H9 (cell line): ENCODE data around the gene IL20RB. TPM values are rescaled to one million over a fixed set of nuclear protein-coding genes. Genes with fewer than 3 reads are reported as not detected.

ENCODE experiments used
- DNase-seq: peaks from one replicate; pipeline ENCODE4 v3.0.0-alpha.2; 2017
- H2AFZ ChIP-seq: one replicate; pipeline ENCODE4 v1.6.1; 2013; ENCODE audit warnings: mild to moderate bottlenecking, low read length, control low read depth, moderate library complexity
- H2AK5ac ChIP-seq: 2 replicates; pipeline ENCODE4 v1.6.1; 2013; ENCODE audit warnings: low read length, control low read depth, mixed read lengths; ENCODE audit not compliant: insufficient read length
- H2BK120ac ChIP-seq: one replicate; pipeline ENCODE4 v1.6.1; 2013; ENCODE audit warnings: low read depth, mild to moderate bottlenecking, low read length, control low read depth, inconsistent platforms; ENCODE audit not compliant: poor library complexity, severe bottlenecking
- H2BK12ac ChIP-seq: 2 replicates; pipeline ENCODE4 v1.6.1; 2013; ENCODE audit warnings: low read length, control low read depth, mixed read lengths, low read depth; ENCODE audit not compliant: insufficient read length
- H2BK15ac ChIP-seq: 2 replicates; pipeline ENCODE4 v1.6.1; 2013; ENCODE audit warnings: low read depth, low read length, control low read depth
- H2BK20ac ChIP-seq: one replicate; pipeline ENCODE4 v1.6.1; 2013; ENCODE audit warnings: low read depth, mild to moderate bottlenecking, low read length, control low read depth, inconsistent platforms; ENCODE audit not compliant: poor library complexity, severe bottlenecking
- H2BK5ac ChIP-seq: 2 replicates; pipeline ENCODE4 v1.6.1; 2013; ENCODE audit warnings: low read length, control low read depth, mixed read lengths; ENCODE audit not compliant: insufficient read length
- H3K14ac ChIP-seq: 2 replicates; pipeline ENCODE4 v1.6.1; 2013; ENCODE audit warnings: low read length, control low read depth; ENCODE audit not compliant: insufficient read depth
- H3K18ac ChIP-seq: 2 replicates; pipeline ENCODE4 v1.6.1; 2013; ENCODE audit warnings: low read depth, mild to moderate bottlenecking, mixed read lengths, low read length, control low read depth; ENCODE audit not compliant: insufficient read length
- H3K23ac ChIP-seq: 2 replicates; pipeline ENCODE4 v1.6.1; 2013; ENCODE audit warnings: low read length, control low read depth, mixed read lengths, low read depth; ENCODE audit not compliant: insufficient read length
- H3K23me2 ChIP-seq: 2 replicates; pipeline ENCODE4 v1.6.1; 2013; ENCODE audit warnings: low read depth, mild to moderate bottlenecking, mixed read lengths, low read length, control low read depth; ENCODE audit not compliant: insufficient read length, poor library complexity, severe bottlenecking
- H3K27ac ChIP-seq: 2 replicates; pipeline ENCODE4 v1.5.1; 2013; ENCODE audit warnings: low read length, control low read depth, mixed read lengths, low read depth; ENCODE audit not compliant: insufficient read length
- H3K27me3 ChIP-seq: 2 replicates; pipeline ENCODE4 v1.6.1; 2013; ENCODE audit warnings: low read length, control low read depth, inconsistent platforms; ENCODE audit not compliant: insufficient read depth
- H3K4ac ChIP-seq: 2 replicates; pipeline ENCODE4 v1.6.1; 2013; ENCODE audit warnings: low read depth, mild to moderate bottlenecking, control low read depth, inconsistent platforms, low read length, moderate library complexity
- H3K4me1 ChIP-seq: 2 replicates; pipeline ENCODE4 v1.6.1; 2013; ENCODE audit warnings: low read length, control low read depth, inconsistent platforms; ENCODE audit not compliant: insufficient read depth
- H3K4me2 ChIP-seq: 2 replicates; pipeline ENCODE4 v1.6.1; 2013; ENCODE audit warnings: low read length, control low read depth, mixed read lengths; ENCODE audit not compliant: insufficient read length, insufficient read depth
- H3K56ac ChIP-seq: 2 replicates; pipeline ENCODE4 v1.6.1; 2013; ENCODE audit warnings: low read depth, mild to moderate bottlenecking, mixed read lengths, low read length, control low read depth; ENCODE audit not compliant: insufficient read length
- H3K79me1 ChIP-seq: 2 replicates; pipeline ENCODE4 v1.6.1; 2013; ENCODE audit warnings: low read depth, mild to moderate bottlenecking, moderate library complexity, low read length, control low read depth, inconsistent platforms; ENCODE audit not compliant: insufficient read depth, poor library complexity, severe bottlenecking
- H3K79me2 ChIP-seq: 2 replicates; pipeline ENCODE4 v1.6.1; 2013; ENCODE audit warnings: low read length, control low read depth, inconsistent platforms; ENCODE audit not compliant: insufficient read depth
- H3K9ac ChIP-seq: 2 replicates; pipeline ENCODE4 v1.6.1; 2013; ENCODE audit warnings: low read length, control low read depth, mixed read lengths; ENCODE audit not compliant: insufficient read length; ENCODE audit errors: extremely low read depth
- H3K9me3 ChIP-seq: one replicate; pipeline ENCODE4 v1.6.1; 2013; ENCODE audit warnings: low read depth, low read length, inconsistent platforms; ENCODE audit not compliant: control insufficient read depth
- H3T11ph ChIP-seq: one replicate; pipeline ENCODE4 v1.6.1; 2013; ENCODE audit warnings: mild to moderate bottlenecking, low read length, control low read depth, inconsistent platforms
- H4K20me1 ChIP-seq: one replicate; pipeline ENCODE4 v1.6.1; 2013; ENCODE audit not compliant: control insufficient read depth, insufficient read length, insufficient read depth
- H4K5ac ChIP-seq: 2 replicates; pipeline ENCODE4 v1.6.1; 2013; ENCODE audit warnings: low read depth, mild to moderate bottlenecking, mixed read lengths, low read length, control low read depth; ENCODE audit not compliant: insufficient read length
- H4K8ac ChIP-seq: replicated peaks from 2 replicates; pipeline ENCODE4 v1.6.1; 2013; ENCODE audit warnings: low read length, control low read depth, mixed read lengths, low read depth; ENCODE audit not compliant: insufficient read length
- H4K91ac ChIP-seq: 2 replicates; pipeline ENCODE4 v1.6.1; 2013; ENCODE audit warnings: low read depth, mild to moderate bottlenecking, moderate library complexity, mixed read lengths, low read length, control low read depth; ENCODE audit not compliant: insufficient read length
- H3K27ac Mint-ChIP-seq, 3 experiments: 2 replicates in 2 of 3; 3 replicates in 1 of 3; pipeline ENCODE4 v1.8.0; 2020 to 2021; ENCODE audit warnings: mixed read lengths in 3 of 3, mild to moderate bottlenecking in 1 of 3, moderate library complexity in 1 of 3
- H3K27me3 Mint-ChIP-seq: 2 replicates; pipeline ENCODE4 v1.8.0; 2021; ENCODE audit warnings: low read depth, mild to moderate bottlenecking, moderate library complexity, mixed read lengths
- H3K36me3 Mint-ChIP-seq, 3 experiments: 2 replicates in 2 of 3; 3 replicates in 1 of 3; pipeline ENCODE4 v1.8.0; 2020 to 2021; ENCODE audit warnings: low read depth in 3 of 3, mixed read lengths in 3 of 3; ENCODE audit not compliant: insufficient read depth in 1 of 3
- H3K4me1 Mint-ChIP-seq, 2 experiments: 2 replicates each; pipeline ENCODE4 v1.8.0; 2020; ENCODE audit warnings: mixed read lengths in 2 of 2
- H3K4me3 Mint-ChIP-seq, 2 experiments: 2 replicates in 1 of 2; 3 replicates in 1 of 2; pipeline ENCODE4 v1.8.0; 2020 to 2021; ENCODE audit warnings: mild to moderate bottlenecking in 2 of 2, mixed read lengths in 2 of 2, moderate library complexity in 1 of 2
- H3K9me3 Mint-ChIP-seq, 2 experiments: 2 replicates in 1 of 2; 3 replicates in 1 of 2; pipeline ENCODE4 v1.8.0; 2020; ENCODE audit warnings: mild to moderate bottlenecking in 2 of 2, mixed read lengths in 2 of 2, moderate library complexity in 1 of 2
- CTCF ChIP-seq: fragments of 200-600 bp; sonication (generic); conservative IDR thresholded peaks from 3 replicates; pipeline ENCODE4 v1.8.0; 2021; ENCODE audit warnings: antibody characterized with exemption, mild to moderate bottlenecking
- WGBS: extraction: QIAGEN DNeasy Blood & Tissue Kit; methylation state at CpG from one replicate; pipeline ENCODE4 v1.1.7; 2013; ENCODE audit warnings: missing lambda C conversion rate, low lambda C conversion rate, mixed read lengths; ENCODE audit not compliant: insufficient read length; ENCODE audit errors: extremely low coverage; 5-methylcytosine and 5-hydroxymethylcytosine counted together
- total RNA-seq: library from RNA; stranded (reverse); gene quantifications from 2 replicates; pipeline ENCODE4 v1.2.1, GENCODE V29; 2021

The IL20RB gene
- total RNA-seq, 1 experiment from 2014 or later: 1.5 TPM

DNA sequence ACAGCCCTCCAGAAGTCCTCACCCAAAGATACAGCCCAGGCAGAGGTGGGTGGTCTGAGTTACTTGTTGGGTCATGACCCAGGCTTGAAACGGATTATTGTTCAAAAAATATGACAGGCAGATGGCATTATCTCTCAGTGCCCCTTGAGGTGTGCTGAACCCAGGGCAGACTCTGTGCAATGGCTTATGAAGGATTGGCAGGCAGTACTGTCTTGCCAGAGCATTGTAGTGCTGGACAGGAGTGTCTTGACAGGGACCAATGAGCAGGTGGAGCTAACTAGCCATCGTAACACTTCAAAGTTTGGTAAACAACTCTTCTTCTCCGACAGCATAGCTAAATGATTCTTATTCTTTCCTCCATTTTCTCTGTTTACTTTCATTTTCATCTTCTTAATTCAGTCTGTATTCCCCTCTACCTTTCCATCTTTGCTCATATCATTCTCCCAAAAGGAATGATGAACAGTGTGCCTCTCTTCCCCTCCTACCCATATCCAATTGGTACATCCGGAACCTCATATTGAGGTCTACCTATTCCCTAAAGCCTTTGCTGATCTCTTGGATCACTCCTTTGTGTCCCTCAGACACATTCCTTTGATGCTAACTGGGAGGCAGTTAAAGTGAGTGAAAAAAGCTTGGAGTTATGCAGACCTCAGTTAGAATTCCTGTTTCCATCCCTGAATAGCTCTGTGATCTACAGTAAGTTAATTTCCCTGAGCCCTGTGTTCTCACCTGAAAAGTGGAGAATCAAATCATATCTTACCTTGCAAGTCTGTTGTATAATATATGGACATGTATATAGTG lies 2.6 kb upstream of the IL20RB start:
- no peaks in the 10 kb centered on the region for H3K27me3 Mint-ChIP-seq
- H4K5ac ChIP-seq: no peak overlapping the region
- no peak overlapping the region for H2BK120ac ChIP-seq
- DNase-seq: no peak
- H3K18ac ChIP-seq: no peak overlapping the region
- no peak overlapping the region for H2BK5ac ChIP-seq
- H3K27ac Mint-ChIP-seq: no peak overlapping the region; a peak in 2 of 7 replicates
- peaks cover 18 to 19% of the 10 kb centered on the region in 2 experiments for H3K4me1 Mint-ChIP-seq
- no peaks in the 10 kb centered on the region for H3K79me1 ChIP-seq
- no peak overlapping the region for H2AK5ac ChIP-seq
- H3K4me2 ChIP-seq: no peak overlapping the region
- H3T11ph ChIP-seq: no peak overlapping the region
- H3K9me3 ChIP-seq: no peaks in the 10 kb centered on the region
- no peak overlapping the region for H3K4me3 Mint-ChIP-seq
- no peak overlapping the region for H3K27ac ChIP-seq
- H4K20me1 ChIP-seq: no peaks in the 10 kb centered on the region
- H4K8ac ChIP-seq: no peak overlapping the region
- H3K79me2 ChIP-seq: no peaks in the 10 kb centered on the region
- H3K4me1 ChIP-seq: peaks cover 2% of the 10 kb centered on the region; the same call in 1 of the 2 replicates
- no peak overlapping the region for H2BK12ac ChIP-seq
- H2BK15ac ChIP-seq: no peak overlapping the region
- H3K4ac ChIP-seq: no peak overlapping the region
- TF ChIP-seq CTCF: no peak
- no peak overlapping the region for H3K56ac ChIP-seq
- no peak overlapping the region for H3K14ac ChIP-seq
- H3K23ac ChIP-seq: no peak overlapping the region
- no peak overlapping the region for H4K91ac ChIP-seq
- no peak overlapping the region for H3K9ac ChIP-seq
- no peak overlapping the region for H2BK20ac ChIP-seq
- no CpG with 5 or more reads among the region's 4 CpGs for WGBS
- no peaks in the 10 kb centered on the region for H3K23me2 ChIP-seq
- H3K9me3 Mint-ChIP-seq: no peaks in the 10 kb centered on the region
- H3K36me3 Mint-ChIP-seq: no peaks in the 10 kb centered on the region
- no peak overlapping the region for H2AFZ ChIP-seq
- no peaks in the 10 kb centered on the region for H3K27me3 ChIP-seq
